Thyroid gland (tissue), 4 donors: Measurements from ENCODE around the gene SOCS1.

Experiments used
- POLR2A ChIP-seq, 2 donors: fragments of 450-650 bp; IDR thresholded peaks; one replicate each; pipeline ENCODE4 v1.6.1; 2017; ENCODE audit warnings: antibody characterized with exemption in 2 of 2, mild to moderate bottlenecking in 2 of 2, moderate library complexity in 1 of 2
- TF ChIP-seq, protein P1 (sequence below), 6 experiments: fragments of 200-600 bp in 3 of 6; fragments of 450-650 bp in 3 of 6; sonication (generic) in 3 of 6; IDR thresholded peaks; one replicate each; pipeline ENCODE4 v1.5.1; 2016 to 2019; ENCODE audit warnings: antibody characterized with exemption in 6 of 6, mild to moderate bottlenecking in 2 of 6, inconsistent platforms in 1 of 6, moderate library complexity in 1 of 6

DNA sequence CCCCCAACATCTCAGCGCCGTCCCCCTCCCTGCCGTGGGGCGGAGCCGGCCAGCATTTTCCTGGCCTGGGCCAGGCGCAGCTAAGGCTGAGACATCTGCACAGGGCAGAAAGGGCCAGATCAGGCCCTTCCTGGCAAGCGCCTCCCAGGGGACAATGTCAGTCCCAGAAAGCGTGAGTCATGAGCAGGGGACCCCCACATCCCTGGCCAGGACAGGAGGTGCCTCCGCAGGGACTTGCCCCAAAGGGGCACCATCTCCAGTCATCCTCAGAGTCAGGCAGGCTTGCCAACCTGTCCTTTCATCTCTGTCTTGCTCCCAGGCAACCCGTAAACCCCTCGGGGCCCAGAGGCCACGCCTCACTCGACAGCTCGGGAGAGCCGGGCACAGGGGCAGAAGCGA is 43.2 kb downstream of the SOCS1 start:
- TF ChIP-seq, protein P1, sequence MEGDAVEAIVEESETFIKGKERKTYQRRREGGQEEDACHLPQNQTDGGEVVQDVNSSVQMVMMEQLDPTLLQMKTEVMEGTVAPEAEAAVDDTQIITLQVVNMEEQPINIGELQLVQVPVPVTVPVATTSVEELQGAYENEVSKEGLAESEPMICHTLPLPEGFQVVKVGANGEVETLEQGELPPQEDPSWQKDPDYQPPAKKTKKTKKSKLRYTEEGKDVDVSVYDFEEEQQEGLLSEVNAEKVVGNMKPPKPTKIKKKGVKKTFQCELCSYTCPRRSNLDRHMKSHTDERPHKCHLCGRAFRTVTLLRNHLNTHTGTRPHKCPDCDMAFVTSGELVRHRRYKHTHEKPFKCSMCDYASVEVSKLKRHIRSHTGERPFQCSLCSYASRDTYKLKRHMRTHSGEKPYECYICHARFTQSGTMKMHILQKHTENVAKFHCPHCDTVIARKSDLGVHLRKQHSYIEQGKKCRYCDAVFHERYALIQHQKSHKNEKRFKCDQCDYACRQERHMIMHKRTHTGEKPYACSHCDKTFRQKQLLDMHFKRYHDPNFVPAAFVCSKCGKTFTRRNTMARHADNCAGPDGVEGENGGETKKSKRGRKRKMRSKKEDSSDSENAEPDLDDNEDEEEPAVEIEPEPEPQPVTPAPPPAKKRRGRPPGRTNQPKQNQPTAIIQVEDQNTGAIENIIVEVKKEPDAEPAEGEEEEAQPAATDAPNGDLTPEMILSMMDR (IDR thresholded peaks at IDR 0.05), result no peak
- no peak for TF ChIP-seq POLR2A (IDR thresholded peaks at IDR 0.05)
